HPDE6-E6E7 (cell line): Measurements from ENCODE around the gene HINT1.
"Not testable (repeated sequence)": the region's sequence is repeated elsewhere in the genome, so short reads cannot be mapped to it uniquely, and the experiment has no call there.

ENCODE experiments used
- DNase-seq: peaks from one replicate; pipeline ENCODE4 v3.0.0; 2011; ENCODE audit warnings: missing footprints; ENCODE audit errors: extremely low spot score

HINT1 gene

GRCh38 chr5:131170540-131171275 is 5.7 kb upstream of the HINT1 start, which contains the start of gene LYRM7:
Gene LYRM7 (plus strand): TSS chr5:131170944. CDS start chr5:131171021, 77 bp downstream.
- peak; percentile 90 for DNase-seq

- no peak for DNase-seq
Measured at GRCh38 chr5:131169810-131170539, 4.9 kb upstream of the HINT1 start.

- no peak for DNase-seq
Measured at GRCh38 chr5:131167615-131168014, 2.6 kb upstream of the HINT1 start.

- peak; percentile 56 for DNase-seq
Measured at GRCh38 chr5:131164191-131165118, 601 bp downstream of the HINT1 start.

- no peak for DNase-seq
Measured at GRCh38 chr5:131163276-131164119, 1.6 kb downstream of the HINT1 start.

GRCh38 chr5:131160134-131160533 is 4.9 kb downstream of the HINT1 start:
- DNase-seq = no peak

- no peak for DNase-seq
Measured at GRCh38 chr5:131156957-131157356, 8.1 kb downstream of the HINT1 start.

GRCh38 chr5:131156385-131156784 is 8.7 kb downstream of the HINT1 start:
- DNase-seq = no peak

- no peak for DNase-seq
Measured at GRCh38 chr5:131151216-131151615, 13.8 kb downstream of the HINT1 start.

- DNase-seq = no peak
Measured at GRCh38 chr5:131150408-131150807, 14.6 kb downstream of the HINT1 start.

GRCh38 chr5:131148835-131149234 is 16.2 kb downstream of the HINT1 start:
- no peak for DNase-seq

GRCh38 chr5:131147258-131147657 is 17.8 kb downstream of the HINT1 start:
- DNase-seq = no peak

GRCh38 chr5:131142970-131143617 is 22.0 kb downstream of the HINT1 start:
- no peak for DNase-seq

- DNase-seq = no peak
Measured at GRCh38 chr5:131139321-131139720, 25.7 kb downstream of the HINT1 start.

- DNase-seq = not testable (repeated sequence)
Measured at GRCh38 chr5:131138406-131138805, 26.6 kb downstream of the HINT1 start.

GRCh38 chr5:131133091-131133490 is 32.0 kb downstream of the HINT1 start:
- not testable (repeated sequence) for DNase-seq

GRCh38 chr5:131129306-131129705 is 35.8 kb downstream of the HINT1 start:
- no peak for DNase-seq

- not testable (repeated sequence) for DNase-seq
Measured at GRCh38 chr5:131127244-131127643, 37.8 kb downstream of the HINT1 start.

- no peak for DNase-seq
Measured at GRCh38 chr5:131114754-131115153, 50.3 kb downstream of the HINT1 start.

GRCh38 chr5:131112424-131112823 is 52.6 kb downstream of the HINT1 start:
- no peak for DNase-seq

GRCh38 chr5:131110256-131110594 is 54.8 kb downstream of the HINT1 start:
- DNase-seq = no peak
